Nephron (organoid): ENCODE results near the gene SLC6A20.

Source experiments
- H3K27ac Mint-ChIP-seq, 3 experiments: 2 replicates each; pipeline ENCODE4 v1.8.0; 2020; ENCODE audit warnings: mixed read lengths in 3 of 3, mild to moderate bottlenecking in 2 of 3, moderate library complexity in 1 of 3
- H3K27me3 Mint-ChIP-seq: 2 replicates; pipeline ENCODE4 v1.8.0; 2021; ENCODE audit warnings: low read depth, mild to moderate bottlenecking, moderate library complexity, mixed read lengths
- H3K36me3 Mint-ChIP-seq: 2 replicates; pipeline ENCODE4 v1.8.0; 2020; ENCODE audit warnings: low read depth, mixed read lengths
- H3K4me1 Mint-ChIP-seq: 2 replicates; pipeline ENCODE4 v1.8.0; 2020; ENCODE audit warnings: mixed read lengths
- H3K4me3 Mint-ChIP-seq, 3 experiments: 2 replicates each; pipeline ENCODE4 v1.8.0; 2020; ENCODE audit warnings: mild to moderate bottlenecking in 3 of 3, mixed read lengths in 3 of 3, moderate library complexity in 2 of 3
- H3K9me3 Mint-ChIP-seq: 2 replicates; pipeline ENCODE4 v1.8.0; 2020; ENCODE audit warnings: mixed read lengths
- TF ChIP-seq, protein P1 (sequence below), 3 experiments: fragments of 200-600 bp; sonication (generic); IDR thresholded peaks; one replicate each; pipeline ENCODE4 v1.5.0; 2021; ENCODE audit warnings: antibody characterized with exemption in 3 of 3; ENCODE audit not compliant: unreplicated experiment in 3 of 3

Gene SLC6A20

DNA sequence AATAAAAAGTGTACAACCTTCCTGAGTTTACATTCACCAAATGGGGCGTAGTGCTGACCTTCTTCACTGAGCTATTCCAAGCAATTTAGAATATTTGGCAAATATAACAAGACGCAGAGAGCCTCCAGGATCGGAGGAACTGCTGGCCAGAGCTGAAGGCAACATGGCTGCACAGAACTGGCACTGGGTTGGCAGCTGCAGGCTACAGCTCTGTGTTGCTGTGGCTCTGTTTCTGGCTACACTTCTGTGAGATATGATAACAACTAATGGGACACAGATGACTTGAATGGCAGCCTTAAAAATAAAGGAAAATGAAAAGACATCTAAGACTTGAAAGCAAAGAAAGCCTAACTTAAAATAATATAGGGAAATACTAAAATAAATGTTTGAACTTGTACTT, 10.8 kb upstream of the SLC6A20 start:
- Mint-ChIP-seq H3K9me3 (no peaks in the 10 kb centered on the region), H3K36me3 (peaks cover 14% of the 10 kb centered on the region), H3K4me3 (no peak overlapping the region), H3K4me1 (peaks cover 8% of the 10 kb centered on the region), H3K27ac (no peak overlapping the region), H3K27me3 (peaks cover 3% of the 10 kb centered on the region)
- TF ChIP-seq, protein P1, sequence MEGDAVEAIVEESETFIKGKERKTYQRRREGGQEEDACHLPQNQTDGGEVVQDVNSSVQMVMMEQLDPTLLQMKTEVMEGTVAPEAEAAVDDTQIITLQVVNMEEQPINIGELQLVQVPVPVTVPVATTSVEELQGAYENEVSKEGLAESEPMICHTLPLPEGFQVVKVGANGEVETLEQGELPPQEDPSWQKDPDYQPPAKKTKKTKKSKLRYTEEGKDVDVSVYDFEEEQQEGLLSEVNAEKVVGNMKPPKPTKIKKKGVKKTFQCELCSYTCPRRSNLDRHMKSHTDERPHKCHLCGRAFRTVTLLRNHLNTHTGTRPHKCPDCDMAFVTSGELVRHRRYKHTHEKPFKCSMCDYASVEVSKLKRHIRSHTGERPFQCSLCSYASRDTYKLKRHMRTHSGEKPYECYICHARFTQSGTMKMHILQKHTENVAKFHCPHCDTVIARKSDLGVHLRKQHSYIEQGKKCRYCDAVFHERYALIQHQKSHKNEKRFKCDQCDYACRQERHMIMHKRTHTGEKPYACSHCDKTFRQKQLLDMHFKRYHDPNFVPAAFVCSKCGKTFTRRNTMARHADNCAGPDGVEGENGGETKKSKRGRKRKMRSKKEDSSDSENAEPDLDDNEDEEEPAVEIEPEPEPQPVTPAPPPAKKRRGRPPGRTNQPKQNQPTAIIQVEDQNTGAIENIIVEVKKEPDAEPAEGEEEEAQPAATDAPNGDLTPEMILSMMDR (IDR thresholded peaks at IDR 0.05; ENCODE audit: unreplicated experiment in 3 of 3) = no peak

DNA sequence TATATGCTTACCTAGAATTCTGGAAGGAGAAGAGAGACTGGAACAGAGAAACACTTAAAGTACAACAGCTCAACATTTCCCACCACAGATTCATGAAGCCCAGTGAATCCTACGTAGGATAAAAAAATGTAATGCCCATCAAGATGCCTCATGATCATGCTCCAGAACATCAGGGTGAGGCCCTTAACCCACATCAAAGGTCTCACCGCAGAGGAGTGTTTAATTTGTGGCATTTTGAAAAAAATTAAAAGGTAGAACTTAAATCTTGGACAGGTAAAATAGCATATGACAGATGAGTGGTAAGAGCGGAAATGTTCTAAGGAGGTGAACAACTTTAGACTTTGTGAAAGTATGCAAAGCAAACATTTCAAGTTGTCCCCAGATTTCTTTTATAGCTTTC, 9.7 kb upstream of the SLC6A20 start:
- TF ChIP-seq, protein P1 (IDR thresholded peaks at IDR 0.05; ENCODE audit: unreplicated experiment in 3 of 3) = no peak
- no peak overlapping the region for H3K27ac Mint-ChIP-seq
- peaks cover 8% of the 10 kb centered on the region for H3K4me1 Mint-ChIP-seq
- peaks cover 10% of the 10 kb centered on the region for H3K36me3 Mint-ChIP-seq
- H3K9me3 Mint-ChIP-seq = no peaks in the 10 kb centered on the region
- H3K4me3 Mint-ChIP-seq = no peak overlapping the region
- H3K27me3 Mint-ChIP-seq = peaks cover 6% of the 10 kb centered on the region

DNA sequence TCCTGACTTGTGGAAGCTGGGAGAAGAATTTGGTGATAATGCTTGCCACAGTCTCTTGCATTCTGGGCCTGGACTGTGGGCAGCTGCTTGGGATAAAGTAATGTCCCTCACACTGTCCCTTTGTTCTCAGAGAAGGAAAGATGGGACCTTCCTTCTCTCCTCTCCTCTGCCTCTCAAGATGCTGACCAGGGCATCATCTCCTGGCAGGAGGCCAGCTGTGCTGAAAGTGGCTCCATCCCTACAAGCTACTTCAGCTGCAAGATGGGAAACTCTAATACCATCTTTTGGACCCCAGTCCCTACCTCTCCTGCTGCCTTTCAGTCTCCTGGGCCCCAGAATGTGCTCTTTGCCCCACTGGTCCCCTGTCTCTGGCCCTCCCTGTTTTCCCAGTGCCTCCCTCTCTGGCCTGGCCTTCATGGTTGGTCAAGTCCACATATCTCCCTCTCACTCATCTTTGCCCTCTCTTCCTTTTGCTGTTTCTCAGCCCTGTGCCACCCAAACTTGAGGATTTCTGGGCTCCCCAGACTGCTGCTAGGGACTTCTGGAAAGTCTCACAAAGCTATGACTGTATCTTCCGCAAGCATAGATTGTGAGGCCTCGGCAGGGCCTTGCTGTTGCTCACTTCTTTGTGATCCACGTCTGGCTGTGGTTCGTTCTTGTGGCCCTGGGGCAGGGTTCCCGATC, 7.1 kb upstream of the SLC6A20 start:
- Mint-ChIP-seq H3K36me3 (peaks cover 10% of the 10 kb centered on the region), H3K4me3 (no peak overlapping the region), H3K9me3 (no peaks in the 10 kb centered on the region), H3K27me3 (peaks cover 28% of the 10 kb centered on the region), H3K4me1 (peaks cover 5% of the 10 kb centered on the region), H3K27ac (no peak overlapping the region)
- TF ChIP-seq, protein P1 (IDR thresholded peaks at IDR 0.05; ENCODE audit: unreplicated experiment in 3 of 3) = no peak

DNA sequence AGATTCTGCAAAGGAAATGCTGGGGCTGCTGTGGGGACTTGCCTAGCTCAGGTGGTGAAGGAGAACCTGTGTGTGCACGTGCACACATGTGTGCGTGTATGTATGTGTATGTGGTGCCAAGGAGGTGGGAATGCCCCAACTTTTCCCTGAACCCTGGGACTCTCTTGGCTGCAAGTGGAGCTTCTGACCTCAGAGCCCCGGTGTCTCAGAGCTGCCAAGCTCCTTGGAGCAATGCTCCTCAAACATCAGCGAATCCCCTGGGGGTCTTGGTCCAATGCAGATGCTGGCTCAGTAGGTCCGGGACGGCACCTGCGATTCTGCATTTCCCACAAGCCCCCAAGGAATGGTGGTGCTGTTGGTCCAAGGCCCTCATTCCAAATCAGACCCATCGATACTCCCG, 5.8 kb upstream of the SLC6A20 start:
- TF ChIP-seq, protein P1 (IDR thresholded peaks at IDR 0.05; ENCODE audit: unreplicated experiment in 3 of 3) = no peak
- H3K9me3 Mint-ChIP-seq = no peaks in the 10 kb centered on the region
- no peak overlapping the region for H3K4me3 Mint-ChIP-seq
- peaks cover 41% of the 10 kb centered on the region for H3K27me3 Mint-ChIP-seq
- H3K4me1 Mint-ChIP-seq = no peaks in the 10 kb centered on the region
- peaks cover 10% of the 10 kb centered on the region for H3K36me3 Mint-ChIP-seq
- no peak overlapping the region for H3K27ac Mint-ChIP-seq

DNA sequence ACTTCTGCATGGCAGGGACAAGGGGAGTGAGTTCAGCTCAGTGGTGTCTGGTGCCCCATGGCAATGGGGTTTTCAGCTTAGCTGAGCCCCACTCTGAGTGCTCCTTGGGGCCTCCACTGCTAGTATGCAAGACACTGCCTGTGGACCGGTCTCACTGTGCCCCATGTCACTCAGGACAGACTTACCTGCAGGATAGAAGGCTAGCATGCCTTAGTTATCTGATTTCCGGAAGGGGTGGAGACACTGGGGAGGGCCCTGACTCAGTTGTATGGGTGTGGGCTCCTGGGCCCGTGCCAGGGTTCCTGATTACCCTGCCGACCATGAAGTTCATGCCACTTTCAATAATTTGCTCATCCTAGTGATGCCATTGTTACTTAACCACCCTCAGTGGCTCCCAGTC, 4.3 kb upstream of the SLC6A20 start:
- TF ChIP-seq, protein P1 (IDR thresholded peaks at IDR 0.05; ENCODE audit: unreplicated experiment in 3 of 3) = no peak
- no peak overlapping the region for H3K4me3 Mint-ChIP-seq
- H3K27me3 Mint-ChIP-seq = peaks cover 55% of the 10 kb centered on the region
- peaks cover 7% of the 10 kb centered on the region for H3K36me3 Mint-ChIP-seq
- H3K27ac Mint-ChIP-seq = no peak overlapping the region
- peaks cover under 1% of the 10 kb centered on the region for H3K4me1 Mint-ChIP-seq
- H3K9me3 Mint-ChIP-seq = no peaks in the 10 kb centered on the region

DNA sequence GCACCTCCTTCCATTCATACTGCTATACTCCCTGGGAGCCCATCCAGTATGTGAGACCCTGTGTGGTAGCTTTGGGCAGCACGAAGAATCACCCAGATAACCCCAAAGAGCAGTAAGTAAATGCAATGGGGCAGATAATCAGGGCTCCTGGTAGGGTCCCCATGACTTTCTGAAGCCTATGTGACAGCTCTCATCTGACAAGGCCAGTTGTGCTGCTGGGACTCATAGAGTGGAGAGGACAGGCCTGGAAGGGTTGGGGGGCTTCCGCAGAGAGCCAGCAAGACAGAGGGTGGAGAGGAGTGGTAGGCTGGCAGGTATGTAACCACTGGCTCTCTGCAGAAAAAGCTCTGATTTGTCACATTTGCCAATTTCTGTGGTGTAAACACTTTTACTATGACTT, 3.2 kb upstream of the SLC6A20 start:
- Mint-ChIP-seq H3K4me3 (no peak overlapping the region), H3K27ac (no peak overlapping the region), H3K4me1 (peaks cover 5% of the 10 kb centered on the region), H3K27me3 (peaks cover 65% of the 10 kb centered on the region), H3K36me3 (no peaks in the 10 kb centered on the region), H3K9me3 (no peaks in the 10 kb centered on the region)
- TF ChIP-seq, protein P1 (IDR thresholded peaks at IDR 0.05; ENCODE audit: unreplicated experiment in 3 of 3) = no peak
